HG02798 (cell line): ENCODE data around the gene CCDC146.
"Not testable (repeated sequence)": the region's sequence is repeated elsewhere in the genome, so short reads cannot be mapped to it uniquely, and the experiment has no call there.

Experiments used
- ATAC-seq: cut with Tn5 transposase; IDR thresholded peaks from one replicate; pipeline ENCODE4 v1.9.1; 2021; ENCODE audit warnings: mild to moderate bottlenecking; ENCODE audit not compliant: unreplicated experiment, poor library complexity

Gene CCDC146

GRCh38 chr7:77275663-77276062 lies 153.2 kb downstream of the CCDC146 start:
- ATAC-seq: not testable (repeated sequence)

DNA sequence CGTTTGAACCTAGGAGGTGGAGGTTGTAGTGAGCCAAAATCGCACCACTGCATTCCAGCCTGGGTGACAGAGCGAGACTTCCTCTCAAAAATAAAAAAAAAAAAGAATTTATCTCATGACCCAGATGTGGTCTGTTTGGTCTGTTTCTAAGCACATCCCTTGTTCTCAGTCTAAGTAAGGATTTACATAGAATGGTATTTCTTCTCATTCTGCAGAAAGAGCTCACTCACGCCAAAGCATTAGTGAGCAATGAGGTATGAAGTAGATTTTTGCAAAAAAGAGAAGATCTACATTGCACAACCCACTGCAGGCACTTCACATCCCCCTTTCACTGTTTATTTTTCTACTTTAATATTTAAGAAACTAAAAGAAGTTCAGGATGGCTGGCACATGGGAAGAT lies 153.7 kb downstream of the CCDC146 start:
- no peak for ATAC-seq

- no peak for ATAC-seq
Measured at GRCh38 chr7:77281780-77282478, 159.5 kb downstream of the CCDC146 start.

DNA sequence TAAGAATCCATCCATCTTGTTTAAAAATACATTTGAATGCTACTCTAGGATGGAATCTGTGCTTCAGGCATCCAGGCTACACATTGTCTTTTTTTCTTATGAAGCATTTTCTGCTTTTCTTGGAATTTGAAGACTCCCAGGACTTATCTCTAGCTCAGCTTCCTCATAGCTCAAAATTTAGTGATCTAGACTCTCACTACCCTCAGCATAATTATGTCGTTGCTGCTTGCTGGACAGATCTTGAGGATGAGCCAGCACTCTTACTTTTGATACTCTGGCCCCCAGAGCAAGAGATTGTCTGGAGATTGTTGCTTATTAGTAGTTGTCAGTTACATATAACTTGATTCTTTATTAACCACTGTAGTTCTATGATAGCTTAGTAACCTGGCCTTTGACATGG lies 160.5 kb downstream of the CCDC146 start:
- no peak for ATAC-seq

- no peak for ATAC-seq
Measured at GRCh38 chr7:77284005-77284404, 161.6 kb downstream of the CCDC146 start.

- no peak for ATAC-seq
Measured at GRCh38 chr7:77284616-77285015, 162.2 kb downstream of the CCDC146 start.

- no peak for ATAC-seq
Measured at GRCh38 chr7:77288676-77289320, 166.4 kb downstream of the CCDC146 start.

GRCh38 chr7:77289387-77289786 lies 167.0 kb downstream of the CCDC146 start:
- no peak for ATAC-seq

- no peak for ATAC-seq
Measured at GRCh38 chr7:77290425-77290824, 168.0 kb downstream of the CCDC146 start.

DNA sequence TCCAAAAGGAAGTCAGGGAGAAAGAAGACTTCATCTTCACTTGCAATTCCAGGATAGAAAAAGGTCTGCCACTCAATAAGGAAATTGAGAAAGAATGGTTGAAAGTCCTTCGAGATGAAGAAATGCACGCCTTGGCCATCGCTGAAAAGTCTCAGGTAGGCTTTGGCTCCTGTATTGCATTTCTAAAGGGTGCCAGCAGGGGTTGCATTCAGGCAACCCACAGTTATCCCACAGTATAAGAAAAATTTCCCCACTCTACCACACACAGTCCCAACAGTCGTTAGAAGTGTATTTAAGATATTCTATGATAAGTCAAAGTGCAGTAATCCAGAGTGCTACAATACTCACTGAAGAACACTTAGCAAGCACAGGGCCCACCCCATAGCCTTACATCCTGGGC lies 170.6 kb downstream of the CCDC146 start:
- no peak for ATAC-seq

GRCh38 chr7:77295549-77295948 lies 173.1 kb downstream of the CCDC146 start:
- ATAC-seq: no peak

DNA sequence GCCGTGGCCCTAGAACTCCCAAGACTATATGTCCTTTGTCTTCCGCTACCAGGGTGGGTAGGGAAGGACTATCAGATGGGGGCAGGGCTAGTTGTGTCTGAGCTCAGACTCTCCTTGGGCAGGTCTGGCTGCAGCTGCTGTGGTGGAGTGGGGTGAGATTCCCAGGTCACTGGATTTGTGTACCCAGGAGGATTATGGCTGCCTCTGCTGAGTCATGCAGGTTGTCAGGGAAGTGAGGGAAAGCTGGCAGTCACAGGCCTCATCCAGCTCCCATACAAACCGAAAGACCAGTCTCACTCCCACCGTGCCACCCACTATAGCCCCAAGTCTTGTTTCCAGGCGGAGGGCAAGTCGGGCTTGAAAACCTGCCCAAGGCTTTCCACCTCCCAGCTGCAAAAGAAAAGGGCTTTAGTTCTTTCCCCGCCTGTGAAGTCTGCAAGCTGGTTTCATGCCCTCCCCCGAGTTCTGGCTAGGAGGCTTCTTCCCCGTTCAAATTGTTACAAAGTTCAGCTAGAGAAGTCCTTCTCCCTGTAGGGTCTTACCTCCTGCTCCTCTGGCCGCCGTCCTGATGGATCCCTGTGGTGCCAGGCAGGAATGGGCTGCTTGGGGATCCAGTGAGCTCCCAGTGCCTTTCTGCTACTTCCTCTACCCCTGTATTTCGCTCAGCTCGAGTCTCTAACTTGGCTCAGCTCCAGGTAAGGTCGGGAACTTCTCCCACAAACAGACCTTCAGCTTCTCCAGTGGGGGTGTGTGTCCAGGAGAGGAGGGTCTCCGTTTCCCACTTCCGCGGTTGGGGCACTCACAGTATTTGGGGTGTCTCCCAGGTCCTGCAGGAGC lies 184.0 kb downstream of the CCDC146 start:
- no peak for ATAC-seq

- no peak for ATAC-seq
Measured at GRCh38 chr7:77308792-77309191, 186.4 kb downstream of the CCDC146 start.

- ATAC-seq: no peak
Measured at GRCh38 chr7:77309714-77310220, 187.4 kb downstream of the CCDC146 start.

GRCh38 chr7:77310982-77311381 lies 188.6 kb downstream of the CCDC146 start:
- no peak for ATAC-seq

DNA sequence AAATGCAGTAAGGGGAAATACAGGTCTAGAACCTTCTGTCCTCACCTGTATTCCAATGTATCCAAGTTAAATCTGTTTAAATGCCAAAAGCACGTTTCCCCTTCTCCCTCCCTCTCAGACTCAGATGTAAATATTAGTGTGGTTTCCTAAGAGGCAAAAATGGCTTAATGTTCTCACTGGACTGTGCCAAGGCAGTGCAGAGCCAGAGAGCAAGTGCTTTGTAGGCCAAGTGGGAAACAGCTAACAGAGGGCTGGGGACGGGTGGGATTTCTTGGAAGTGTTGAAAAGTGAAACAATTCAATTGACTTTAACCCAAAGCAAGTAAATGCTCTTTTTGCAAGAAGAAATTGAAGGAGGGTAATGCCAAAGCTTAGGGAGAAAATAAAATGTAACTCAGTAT lies 190.7 kb downstream of the CCDC146 start:
- ATAC-seq: no peak

GRCh38 chr7:77313876-77314480 lies 191.6 kb downstream of the CCDC146 start:
- ATAC-seq: no peak

DNA sequence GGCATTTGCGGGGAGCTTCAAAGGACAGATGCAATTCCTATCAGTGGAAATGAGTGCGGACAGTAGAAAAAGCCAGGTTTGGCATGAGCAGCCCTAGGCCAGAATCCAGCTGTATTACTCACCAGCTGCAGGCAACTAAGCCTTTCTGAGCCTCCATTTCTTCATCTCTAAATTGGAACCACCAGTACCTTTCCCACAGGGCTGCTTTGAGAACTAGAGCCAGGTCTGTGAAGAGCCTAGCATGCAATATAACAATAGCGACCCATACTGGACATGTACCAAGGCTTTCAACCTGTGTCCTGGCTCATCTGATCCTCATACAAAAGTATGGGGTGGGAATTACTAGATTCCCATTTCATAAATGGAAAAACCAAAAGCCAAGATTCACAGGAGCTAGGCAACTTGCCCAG lies 192.8 kb downstream of the CCDC146 start:
- no peak for ATAC-seq

GRCh38 chr7:77316219-77316978 lies 194.0 kb downstream of the CCDC146 start:
- no peak for ATAC-seq

GRCh38 chr7:77318019-77318418 lies 195.6 kb downstream of the CCDC146 start:
- no peak for ATAC-seq
